ENCODE results near the gene TMEM238.
"Not testable (repeated sequence)": the region's sequence is repeated elsewhere in the genome, so short reads cannot be mapped to it uniquely, and the experiment has no call there.

Gene TMEM238

GRCh38 chr19:55384131-55384919 lies at the start of gene TMEM238:
TSS of gene TMEM238 (minus strand) at chr19:55384292. CDS start at chr19:55384259, 33 bp downstream.
- DNase-seq, result peak; percentile 42

DNA sequence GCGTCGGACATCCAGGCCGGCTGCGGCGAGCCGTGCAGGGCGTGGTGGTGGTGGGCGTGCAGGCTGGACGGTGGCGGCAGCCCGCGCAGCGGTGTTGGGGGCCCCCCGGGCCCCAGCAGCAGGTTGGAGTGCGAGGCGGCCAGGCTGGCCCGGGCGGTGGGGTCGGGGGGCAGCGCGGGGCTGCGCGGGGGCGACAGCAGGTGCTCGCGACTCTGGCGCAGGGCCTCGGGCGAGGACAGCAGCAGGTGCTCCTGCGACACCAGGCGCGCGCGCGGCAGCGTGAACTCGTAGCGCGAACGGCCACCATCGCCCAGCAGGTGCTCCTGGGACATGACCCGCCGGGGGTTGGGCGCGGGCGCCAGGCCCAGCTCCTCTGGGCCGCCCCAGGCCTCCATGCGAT lies 49.2 kb upstream of the TMEM238 start:
- DNase-seq, result no peak

DNA sequence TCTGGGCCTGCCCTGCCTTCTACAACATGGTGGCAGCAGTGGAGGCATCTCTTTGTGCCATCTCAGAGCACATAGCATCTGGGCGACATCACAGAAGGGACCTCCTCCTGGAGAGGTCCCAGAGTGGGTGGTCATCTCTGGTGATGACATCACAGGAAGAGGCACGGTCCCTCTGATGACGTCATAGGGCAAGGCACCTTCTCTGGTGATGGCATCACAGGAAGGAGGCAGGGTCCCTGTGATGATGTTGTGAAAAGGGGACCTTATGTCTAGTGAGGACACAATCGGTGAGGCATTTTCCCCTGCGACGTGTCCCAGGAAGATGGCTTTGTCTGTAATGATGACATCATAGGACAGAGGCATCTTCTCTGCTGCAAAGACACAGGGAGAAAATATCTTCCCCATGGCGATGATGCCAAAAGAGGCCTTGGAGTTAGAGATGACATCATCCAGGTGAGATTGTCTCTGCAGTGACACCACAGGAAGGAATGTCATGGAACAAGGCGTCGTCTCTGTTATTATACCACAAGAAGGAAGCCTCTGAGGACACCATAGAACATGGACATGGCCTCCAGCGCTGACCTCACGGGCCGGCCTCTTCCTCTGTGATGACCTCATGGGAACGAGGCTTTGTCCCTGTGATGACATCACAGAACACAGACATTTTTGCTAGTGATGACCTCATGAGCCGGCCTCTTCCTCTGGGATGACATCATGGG lies 48.3 kb upstream of the TMEM238 start:
- DNase-seq, result no peak

GRCh38 chr19:55431183-55431582 lies 47.1 kb upstream of the TMEM238 start:
- DNase-seq, result no peak

- no peak for DNase-seq
These were observed 42.0 kb upstream of the TMEM238 start for GRCh38 chr19:55426042-55426441.

DNA sequence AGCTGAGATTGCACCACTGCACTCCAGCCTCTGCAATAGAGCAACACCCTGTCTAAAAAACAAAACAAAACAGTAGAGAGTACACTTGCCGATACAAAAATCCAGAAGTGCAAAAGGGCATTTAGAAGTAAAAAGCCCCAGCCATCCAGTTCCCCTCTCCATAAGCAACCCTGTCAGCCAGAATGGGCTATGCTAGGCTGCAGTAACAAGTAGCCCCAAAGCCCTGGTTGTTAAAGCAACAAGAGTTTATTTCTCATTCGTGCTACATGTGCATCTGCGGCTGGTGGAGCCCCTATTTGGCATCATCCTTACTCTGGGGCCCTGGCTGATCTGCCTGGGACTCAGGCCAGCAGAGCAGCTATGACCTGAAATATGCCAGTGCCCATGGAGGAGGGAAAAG lies 40.4 kb upstream of the TMEM238 start:
- DNase-seq, result no peak

GRCh38 chr19:55423225-55424005 lies 39.3 kb upstream of the TMEM238 start:
- no peak for DNase-seq

- DNase-seq, result not testable (repeated sequence)
These were observed 37.2 kb upstream of the TMEM238 start for GRCh38 chr19:55421281-55421680.

DNA sequence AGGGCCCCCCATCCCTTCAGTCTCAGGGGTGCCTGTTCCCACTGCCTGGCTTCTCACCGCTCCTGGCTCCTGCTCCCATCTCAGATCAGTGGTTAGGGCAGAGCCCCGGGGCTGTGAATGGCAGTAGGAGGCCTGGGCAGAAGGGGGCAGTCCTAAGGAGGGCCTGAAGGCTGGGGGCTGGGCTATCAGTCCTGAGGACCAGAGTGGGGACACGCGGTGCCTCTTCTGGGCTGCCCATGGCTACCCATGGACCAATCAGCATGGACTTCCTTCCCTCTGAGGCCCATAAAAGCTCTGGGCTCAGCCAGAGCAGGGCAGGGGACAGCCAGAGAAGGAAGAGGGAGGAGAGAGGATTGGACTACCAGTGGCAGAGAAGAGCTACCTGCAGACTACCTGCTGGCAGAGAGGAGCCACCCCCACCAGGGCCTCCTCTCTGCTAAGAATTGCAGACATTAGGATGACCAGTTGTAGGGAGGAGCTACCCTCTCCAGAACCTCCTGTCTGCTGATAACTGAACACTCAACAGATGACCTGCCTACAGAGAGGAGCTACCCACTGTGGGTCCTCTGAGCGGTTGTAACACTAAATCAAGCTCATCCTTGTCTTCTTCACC lies 35.6 kb upstream of the TMEM238 start:
- DNase-seq, result no peak

DNA sequence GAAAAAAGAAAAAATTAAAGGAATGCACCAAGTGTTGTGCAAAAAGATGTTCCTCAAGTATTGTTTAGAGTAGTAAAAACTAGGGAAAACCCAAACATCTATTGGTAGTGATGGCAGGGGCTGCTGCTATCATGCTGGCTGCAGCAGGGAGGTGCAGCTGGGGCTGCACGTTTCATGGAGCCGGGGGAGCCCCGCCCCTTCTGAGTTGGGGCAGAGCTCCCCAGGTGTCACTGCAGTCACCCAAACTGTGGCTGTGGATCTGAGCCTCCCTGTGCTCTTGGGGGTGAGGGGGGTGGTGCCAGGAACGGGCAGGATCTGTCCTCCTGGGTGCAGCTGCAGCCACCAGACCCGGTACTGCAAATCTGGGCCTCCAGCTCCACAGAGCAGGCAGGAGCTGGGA lies 35.0 kb upstream of the TMEM238 start:
- no peak for DNase-seq

DNA sequence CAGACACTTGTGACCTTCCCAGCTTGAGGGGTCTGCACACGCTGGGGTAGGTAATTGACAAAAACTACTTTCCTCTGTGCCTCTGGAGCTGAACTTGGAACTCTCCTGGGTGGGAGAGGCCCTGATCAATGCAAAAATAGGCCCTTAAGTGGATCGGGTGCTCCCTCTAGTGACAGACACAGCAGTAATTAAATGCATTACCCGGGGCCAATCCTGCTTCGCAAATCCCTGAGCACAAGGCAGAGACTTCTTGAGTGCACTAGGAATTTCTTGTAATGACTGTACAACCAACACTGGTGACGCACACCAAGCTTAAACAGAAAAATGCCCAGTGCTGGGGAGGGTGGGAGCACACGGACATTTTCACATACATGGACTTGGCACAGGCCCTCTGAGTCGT lies 34.1 kb upstream of the TMEM238 start:
- peak; percentile 56 for DNase-seq

DNA sequence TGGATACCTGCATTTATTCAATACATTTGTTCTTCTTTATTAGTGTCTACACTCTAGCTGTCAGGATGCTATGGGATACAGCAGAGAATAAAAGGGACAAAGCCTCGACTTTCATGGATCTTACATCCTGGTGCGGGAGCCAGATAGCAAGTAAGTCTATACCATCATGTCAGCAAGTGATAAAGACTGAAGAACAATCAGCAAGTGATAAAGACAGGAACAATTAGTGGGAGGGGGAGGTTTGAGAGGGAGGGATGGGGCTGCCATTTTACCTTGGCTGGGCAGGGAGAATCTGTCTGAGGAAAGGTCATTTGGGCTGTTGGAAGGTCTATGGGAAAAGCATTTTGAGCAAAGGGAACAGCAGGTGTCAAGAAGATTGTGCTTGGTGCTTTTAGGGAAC lies 26.1 kb upstream of the TMEM238 start:
- DNase-seq, result no peak

- DNase-seq, result not testable (repeated sequence)
These were observed 25.1 kb upstream of the TMEM238 start for GRCh38 chr19:55409179-55409578.

- no peak for DNase-seq
These were observed 24.4 kb upstream of the TMEM238 start for GRCh38 chr19:55408533-55408872.

DNA sequence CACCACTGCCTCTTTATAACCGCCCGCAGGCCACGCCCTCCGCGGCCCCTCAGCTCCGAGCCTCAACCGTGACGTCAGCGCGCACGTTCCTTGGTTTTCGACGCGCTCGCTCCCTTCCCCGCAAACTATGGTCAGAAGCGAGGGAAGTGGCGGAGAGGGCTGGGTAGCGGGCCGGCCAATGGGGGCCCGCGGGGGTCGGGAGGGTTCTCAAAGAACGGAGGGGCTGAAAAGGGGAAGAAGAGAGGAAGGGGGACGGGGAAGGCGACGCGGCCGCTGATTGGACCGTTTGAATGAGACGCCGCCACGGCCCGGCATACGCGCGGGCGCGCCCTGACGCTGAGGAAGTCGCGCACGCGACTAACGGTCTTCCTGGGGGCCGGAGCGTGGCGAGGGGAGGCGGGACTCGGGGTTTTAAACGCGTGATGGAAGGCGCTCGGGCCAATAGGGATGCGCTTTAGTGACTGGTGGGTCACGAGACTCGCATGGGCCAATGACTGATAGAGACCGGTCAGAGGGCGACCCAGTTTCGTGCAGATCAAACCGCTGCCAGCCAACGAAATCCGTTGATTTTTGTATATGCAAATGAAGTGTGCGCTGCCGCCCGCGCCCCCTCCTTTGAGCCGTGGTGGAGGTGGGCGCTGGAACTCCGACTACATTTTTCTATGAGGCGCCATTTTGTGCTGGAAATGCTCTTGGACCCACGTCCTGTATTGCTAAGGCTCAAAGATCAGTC lies 23.9 kb upstream of the TMEM238 start:
- peak; percentile 100 for DNase-seq

DNA sequence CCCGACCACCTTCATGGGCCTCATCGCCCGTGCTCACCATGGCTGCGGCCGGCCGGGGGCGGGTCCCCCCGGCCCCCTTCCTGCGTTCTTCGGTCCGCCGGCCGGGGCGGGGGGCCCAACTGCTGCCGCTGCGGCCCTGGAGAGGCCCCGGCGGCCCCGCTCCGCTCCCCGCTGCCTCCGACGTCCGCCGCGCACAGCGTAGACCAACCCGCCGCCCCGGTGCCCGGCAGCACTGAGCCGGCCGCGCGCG lies 23.4 kb upstream of the TMEM238 start, which contains the start of gene UBE2S:
Gene UBE2S (minus strand): TSS at position 239 of the 250 bp plus-strand sequence. CDS start 199 bp downstream, at position 40.
- DNase-seq, result not testable (repeated sequence)

DNA sequence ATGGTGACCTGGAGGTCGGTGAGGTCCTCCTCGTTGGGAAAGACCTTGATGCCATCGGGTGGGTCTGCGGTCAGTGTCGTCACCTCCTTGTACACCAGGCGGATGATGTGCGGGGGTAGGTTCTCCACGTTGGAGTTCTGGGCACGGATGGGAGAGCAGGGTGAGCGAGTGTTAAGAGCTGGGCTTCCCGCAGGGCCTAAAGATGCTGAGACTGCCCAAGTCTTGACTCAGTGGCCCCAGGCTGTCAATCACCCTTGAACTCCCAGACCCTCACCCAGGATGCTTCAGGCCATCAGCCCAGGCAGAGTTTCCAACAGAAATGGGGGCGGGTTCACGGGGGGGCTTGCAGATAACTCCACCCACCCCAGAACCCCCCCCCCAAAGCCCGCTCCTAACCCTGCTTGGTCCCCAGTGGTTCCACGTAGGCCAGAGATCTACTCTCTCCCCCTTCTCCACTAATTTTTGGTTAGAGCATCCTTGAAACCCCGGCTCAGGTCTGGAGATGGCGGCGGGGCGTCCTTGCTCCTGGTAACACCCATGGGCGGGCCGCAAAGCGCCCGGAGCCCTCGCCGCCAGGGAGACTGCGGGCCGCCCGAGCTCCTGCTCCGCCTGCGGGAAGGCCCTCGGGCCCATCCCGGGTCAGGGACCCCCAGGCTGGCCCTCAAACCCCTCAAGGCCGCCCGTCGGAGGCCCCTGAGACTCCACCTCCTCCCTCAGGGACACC lies 22.9 kb upstream of the TMEM238 start:
- DNase-seq, result no peak

DNA sequence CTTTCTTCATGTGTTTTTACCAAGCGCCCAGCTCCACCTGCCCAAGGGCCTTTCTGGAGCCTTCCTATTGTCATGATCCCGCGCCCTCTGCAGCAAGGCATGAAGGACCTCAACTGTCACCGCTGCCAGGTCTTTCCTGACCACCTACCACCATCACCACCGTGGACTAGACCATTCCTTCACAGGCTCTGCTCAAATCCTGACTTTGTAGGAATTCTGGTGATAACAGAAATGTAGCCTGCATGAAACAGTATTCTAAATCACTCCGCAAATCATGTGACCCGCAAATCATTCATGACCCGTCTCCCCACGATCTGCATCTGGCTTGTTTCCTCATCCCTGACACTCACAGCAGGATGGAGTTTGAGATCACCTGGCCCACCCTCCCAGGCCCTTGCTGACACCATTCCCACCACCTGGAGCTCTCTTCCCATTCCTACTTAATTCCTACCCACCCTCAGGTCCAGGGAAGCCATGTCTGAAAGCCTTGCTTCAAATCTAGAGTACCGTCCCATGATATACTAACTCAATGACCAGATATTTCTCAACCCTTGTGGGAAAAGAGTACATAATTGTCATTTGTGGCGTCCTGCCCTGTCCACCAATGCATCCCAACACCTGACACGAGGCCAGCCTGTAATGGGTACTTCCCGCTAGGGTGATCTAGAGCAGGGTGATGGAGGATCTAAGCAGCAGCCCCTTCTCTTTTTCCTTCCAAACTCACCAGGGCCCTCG lies 22.2 kb upstream of the TMEM238 start:
- DNase-seq, result no peak

GRCh38 chr19:55405638-55406037 lies 21.5 kb upstream of the TMEM238 start:
- no peak for DNase-seq

DNA sequence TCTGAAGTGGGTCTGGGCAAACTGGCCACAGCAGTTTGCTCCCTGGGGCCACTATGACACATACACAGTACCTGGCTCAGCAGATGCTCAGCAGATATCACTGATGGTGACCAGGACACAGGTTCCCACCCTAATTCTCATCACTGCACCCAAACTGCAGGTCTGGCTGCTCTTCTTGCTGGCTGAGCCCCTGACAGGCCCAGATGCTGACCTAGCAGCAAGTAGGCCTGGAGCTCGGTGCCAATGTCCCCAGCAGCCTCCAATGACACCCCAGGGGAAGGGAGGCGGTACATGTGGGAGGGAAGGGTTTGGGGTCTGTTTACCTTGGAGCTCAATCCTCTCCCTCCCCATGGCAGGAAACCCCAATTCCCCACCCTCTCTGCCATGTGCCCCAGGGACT lies 18.4 kb upstream of the TMEM238 start:
- no peak for DNase-seq

DNA sequence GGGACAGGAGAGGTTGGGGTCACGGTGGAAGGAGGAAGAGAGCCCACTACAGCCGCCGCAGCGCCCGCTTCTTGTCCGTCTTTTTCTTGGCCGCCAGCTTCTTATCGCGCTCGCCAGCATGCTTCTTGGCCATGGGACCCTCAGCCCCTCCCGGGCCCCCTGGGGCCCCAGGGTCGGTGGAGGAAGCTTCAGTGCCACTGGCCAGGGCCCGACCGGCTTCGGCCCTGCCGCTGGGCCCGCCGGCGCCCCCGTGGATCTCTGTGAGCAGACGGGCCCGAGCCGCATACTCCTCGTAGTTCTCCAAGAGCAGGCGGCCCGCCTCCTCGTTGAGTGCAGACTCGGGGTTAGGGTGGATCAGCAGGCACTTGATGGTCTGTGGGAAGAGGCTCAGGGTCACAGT lies 17.3 kb upstream of the TMEM238 start:
- not testable (repeated sequence) for DNase-seq
